Naive thymus-derived CD4-positive, alpha-beta T cell (primary cell): Measurements from ENCODE around the gene DMD. TPM values are rescaled to one million over a fixed set of nuclear protein-coding genes. Genes with fewer than 3 reads are reported as not detected.

Experiments used
- ATAC-seq: fragments of 150-1000 bp; cut with Tn5 transposase; 2 replicates; pipeline ENCODE4 v1.10.0; 2021; ENCODE audit warnings: mild to moderate bottlenecking, moderate library complexity
- CTCF ChIA-PET: fragments of 350-600 bp; sonication (Branson Sonifier 250); formaldehyde crosslinking; loops from one replicate; lab custom pipeline; 2021; ENCODE audit warnings: antibody characterized with exemption; lab: Charles Lee
- POLR2A ChIA-PET: fragments of 350-600 bp; sonication (Branson Sonifier 250); formaldehyde crosslinking; loops from one replicate; lab custom pipeline; 2021; ENCODE audit warnings: antibody characterized with exemption, inconsistent platforms; lab: Charles Lee
- DNase-seq, 9 donors: peaks; one replicate each; pipeline versions ENCODE4 v3.0.0 to v3.0.0-alpha.2; 2020 to 2022; ENCODE audit warnings: mixed read lengths in 1 of 9
- H3K27ac ChIP-seq: one replicate; pipeline ENCODE4 v1.7.0; 2013; ENCODE audit warnings: mild to moderate bottlenecking, low read depth, low read length, moderate library complexity
- H3K27me3 ChIP-seq, 2 donors: one replicate each; pipeline ENCODE4 v1.7.0; 2013; ENCODE audit warnings: low read length in 2 of 2, mild to moderate bottlenecking in 2 of 2, moderate library complexity in 2 of 2; ENCODE audit not compliant: control insufficient read depth in 2 of 2, insufficient read depth in 2 of 2
- H3K36me3 ChIP-seq, 3 experiments: 1 replicate in 2 of 3; 2 replicates in 1 of 3; pipeline ENCODE4 v1.7.0; 2013; ENCODE audit warnings: low read length in 3 of 3, mild to moderate bottlenecking in 3 of 3, moderate library complexity in 1 of 3; ENCODE audit not compliant: insufficient read depth in 3 of 3, control insufficient read depth in 2 of 3
- H3K4me1 ChIP-seq, 2 donors: one replicate each; pipeline ENCODE4 v1.7.0; 2013; ENCODE audit warnings: low read length in 2 of 2, mild to moderate bottlenecking in 2 of 2, moderate library complexity in 1 of 2; ENCODE audit not compliant: control insufficient read depth in 2 of 2, insufficient read depth in 2 of 2
- H3K4me3 ChIP-seq: 2 replicates; pipeline ENCODE4 v1.7.0; 2013; ENCODE audit warnings: mild to moderate bottlenecking, low read length
- H3K9me3 ChIP-seq, 3 experiments: 1 replicate in 2 of 3; 2 replicates in 1 of 3; pipeline ENCODE4 v1.7.0; 2013; ENCODE audit warnings: low read length in 3 of 3; ENCODE audit not compliant: control insufficient read depth in 2 of 3
- H3K27ac Mint-ChIP-seq, 9 donors: one replicate each; pipeline ENCODE4 v1.8.0; 2020 to 2022; ENCODE audit warnings: mixed read lengths in 9 of 9, mild to moderate bottlenecking in 8 of 9, moderate library complexity in 5 of 9, inconsistent platforms in 2 of 9
- H3K27me3 Mint-ChIP-seq, 5 donors: one replicate each; pipeline ENCODE4 v1.8.0; 2021 to 2022; ENCODE audit warnings: mixed read lengths in 5 of 5, mild to moderate bottlenecking in 1 of 5
- H3K36me3 Mint-ChIP-seq, 5 donors: one replicate each; pipeline ENCODE4 v1.8.0; 2020 to 2022; ENCODE audit warnings: mixed read lengths in 5 of 5, mild to moderate bottlenecking in 3 of 5, inconsistent platforms in 1 of 5
- H3K4me1 Mint-ChIP-seq, 7 donors: one replicate each; pipeline ENCODE4 v1.8.0; 2020 to 2022; ENCODE audit warnings: mixed read lengths in 7 of 7, mild to moderate bottlenecking in 3 of 7, inconsistent platforms in 1 of 7
- H3K4me3 Mint-ChIP-seq, 10 donors: one replicate each; pipeline ENCODE4 v1.8.0; 2020 to 2022; ENCODE audit warnings: mild to moderate bottlenecking in 10 of 10, mixed read lengths in 10 of 10, moderate library complexity in 6 of 10, inconsistent platforms in 2 of 10
- H3K9me3 Mint-ChIP-seq, 11 donors: one replicate each; pipeline ENCODE4 v1.8.0; 2020 to 2022; ENCODE audit warnings: mixed read lengths in 11 of 11, mild to moderate bottlenecking in 4 of 11, inconsistent platforms in 1 of 11, moderate library complexity in 1 of 11
- intact Hi-C, 2 donors: fragments of 100-400 bp; cut with micrococcal nuclease; formaldehyde crosslinking; loops; one replicate each; pipeline ENCODE4 v1.15.1; 2023
- polyA plus RNA-seq, 2 donors: library from polyadenylated mRNA; unstranded; fragments of 300-500 nt; fragmentation: Illumina TruSeq; gene quantifications; one replicate each; pipeline ENCODE4 v1.2.3, GENCODE V29; 2021
- total RNA-seq, 6 experiments: library from RNA in 5 of 6; stranded (reverse) in 5 of 6; gene quantifications; 1 replicate in 5 of 6; 2 replicates in 1 of 6; pipeline ENCODE4 v1.2.3 and lab custom pipeline; 2021 to 2026

DMD gene
- total and polyA plus RNA-seq, 7 experiments from 2014 or later = 0.02 to 4.9 (median 0.28) TPM; not detected in 3

DNA sequence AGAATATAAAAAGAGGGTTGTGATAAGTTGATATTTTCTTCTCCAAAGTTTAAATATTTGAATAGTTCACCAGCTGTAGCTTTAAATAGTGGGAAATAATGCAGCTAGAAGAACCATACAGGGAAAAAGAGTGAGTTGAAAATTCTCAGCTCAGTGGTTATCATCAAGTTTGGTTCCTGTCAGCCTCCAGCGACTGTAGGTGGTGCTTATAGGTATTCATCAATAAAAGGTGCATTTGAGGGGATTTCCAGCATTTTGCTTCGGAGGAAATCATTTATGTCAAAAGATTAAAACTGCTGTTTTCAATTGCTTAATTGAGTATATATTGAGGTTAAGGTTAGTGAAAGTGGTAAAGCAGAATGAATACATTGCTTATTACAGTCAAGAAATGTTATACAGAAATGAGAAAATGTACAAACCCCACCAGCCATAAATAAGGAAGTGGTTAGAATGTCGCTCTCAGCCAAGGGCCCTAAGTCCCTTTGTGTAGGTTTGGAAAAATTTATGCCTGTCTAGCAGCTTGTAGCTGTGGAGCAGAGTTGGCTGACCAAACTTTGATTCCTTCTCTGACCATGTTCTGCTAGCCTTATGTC is 1606.6 kb downstream of the DMD start:
- Histone ChIP-seq H3K36me3 (no peaks in the 10 kb centered on the region), H3K4me3 (no peak overlapping the region), H3K27ac (no peak overlapping the region), H3K27me3 (no peaks in the 10 kb centered on the region), H3K9me3 (no peaks in the 10 kb centered on the region), H3K4me1 (no peaks in the 10 kb centered on the region)
- Mint-ChIP-seq H3K4me3 (no peak overlapping the region), H3K36me3 (no peaks in the 10 kb centered on the region), H3K27ac (no peak overlapping the region), H3K27me3 (no peaks in the 10 kb centered on the region), H3K4me1 (no peaks in the 10 kb centered on the region), H3K9me3 (peaks cover 0 to 3% (median 0%) of the 10 kb centered on the region in 11 donors)
- DNase-seq (no peak), ATAC-seq (no peak)
- intact Hi-C loops = no loop called here
- ChIA-PET CTCF (no interaction called here), POLR2A (no interaction called here)

DNA sequence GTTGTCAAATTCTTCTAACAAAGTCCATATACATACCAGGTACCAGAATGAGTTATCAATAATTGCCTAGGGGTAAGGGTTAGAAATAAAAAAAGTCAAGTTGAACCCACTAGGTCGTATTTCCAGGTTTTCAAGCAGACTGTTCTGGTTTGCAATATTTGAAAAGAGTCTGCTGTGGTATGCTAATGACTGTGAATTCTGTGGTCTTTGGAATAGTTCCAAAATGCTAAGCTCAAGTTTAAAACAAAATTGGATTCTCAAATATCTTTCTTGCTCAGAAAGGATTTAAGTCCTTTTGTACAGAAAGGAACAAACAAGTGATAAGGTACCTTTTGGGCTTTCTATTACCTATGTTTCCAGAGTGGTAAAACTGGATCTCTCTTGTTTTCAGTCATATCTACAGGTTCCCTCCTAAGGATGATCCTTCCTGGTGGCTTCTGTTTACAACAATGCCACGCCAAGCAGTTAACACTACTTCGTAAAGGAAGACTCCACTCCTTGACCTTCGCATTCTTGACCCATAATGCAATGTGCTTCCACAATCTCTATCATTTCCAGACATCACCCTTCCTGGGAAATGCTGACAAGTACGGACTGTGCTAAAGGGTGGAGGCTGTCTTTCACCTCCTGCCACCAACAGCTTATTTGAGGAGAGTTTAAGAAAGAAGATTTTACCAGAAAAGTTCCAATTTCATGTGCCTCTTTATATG is 1607.8 kb downstream of the DMD start:
- H3K9me3 Mint-ChIP-seq = peaks cover 0 to 3% (median 0%) of the 10 kb centered on the region in 11 donors
- ATAC-seq = no peak
- H3K4me1 Mint-ChIP-seq = no peaks in the 10 kb centered on the region

DNA sequence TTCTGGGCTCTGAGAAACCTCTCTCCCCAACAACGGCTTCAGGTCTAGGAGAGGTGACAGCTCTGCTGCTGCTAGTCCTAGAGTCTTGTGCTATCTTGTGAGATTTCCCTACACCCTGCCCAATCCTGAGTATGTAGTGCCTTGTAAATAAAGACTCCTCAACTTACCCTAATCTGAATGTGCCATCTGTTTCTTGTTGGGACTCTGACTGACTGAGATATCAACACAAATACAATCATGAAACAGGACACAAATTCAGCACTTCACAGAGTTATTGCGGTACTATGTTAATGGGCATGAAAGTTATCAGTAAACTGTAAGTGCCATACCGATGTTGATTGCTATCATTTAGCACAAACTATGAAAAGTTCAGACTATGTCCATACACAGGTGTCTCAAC is 1610.5 kb downstream of the DMD start:
- ATAC-seq = no peak
- Histone ChIP-seq H3K9me3 (no peaks in the 10 kb centered on the region), H3K4me3 (no peak overlapping the region), H3K4me1 (no peaks in the 10 kb centered on the region), H3K27ac (no peak overlapping the region), H3K36me3 (no peaks in the 10 kb centered on the region), H3K27me3 (no peaks in the 10 kb centered on the region)
- Mint-ChIP-seq H3K36me3 (no peaks in the 10 kb centered on the region), H3K27ac (no peak overlapping the region), H3K9me3 (peaks cover 0 to 3% (median 0%) of the 10 kb centered on the region in 11 donors), H3K27me3 (no peaks in the 10 kb centered on the region), H3K4me1 (no peaks in the 10 kb centered on the region), H3K4me3 (no peak overlapping the region)
- ChIA-PET POLR2A (no interaction called here), CTCF (no interaction called here)
- no peak for DNase-seq
- intact Hi-C loops = no loop called here

More for the DNA sequence above, 1607.8 kb downstream of the DMD start:
- CTCF ChIA-PET = interaction anchor here (0.6 kb wide), 1 partner anchor 10 kb away, joined by 3 read pairs; no protein-coding TSS in a partner anchor
- Histone ChIP-seq H3K27me3 (no peaks in the 10 kb centered on the region), H3K9me3 (no peaks in the 10 kb centered on the region), H3K36me3 (no peaks in the 10 kb centered on the region), H3K4me3 (no peak overlapping the region), H3K27ac (no peak overlapping the region), H3K4me1 (no peaks in the 10 kb centered on the region)
- Mint-ChIP-seq H3K36me3 (no peaks in the 10 kb centered on the region), H3K27ac (no peak overlapping the region), H3K27me3 (no peaks in the 10 kb centered on the region), H3K4me3 (no peak overlapping the region)
- POLR2A ChIA-PET = no interaction called here
- intact Hi-C loops = no loop called here
- no peak for DNase-seq

DNA sequence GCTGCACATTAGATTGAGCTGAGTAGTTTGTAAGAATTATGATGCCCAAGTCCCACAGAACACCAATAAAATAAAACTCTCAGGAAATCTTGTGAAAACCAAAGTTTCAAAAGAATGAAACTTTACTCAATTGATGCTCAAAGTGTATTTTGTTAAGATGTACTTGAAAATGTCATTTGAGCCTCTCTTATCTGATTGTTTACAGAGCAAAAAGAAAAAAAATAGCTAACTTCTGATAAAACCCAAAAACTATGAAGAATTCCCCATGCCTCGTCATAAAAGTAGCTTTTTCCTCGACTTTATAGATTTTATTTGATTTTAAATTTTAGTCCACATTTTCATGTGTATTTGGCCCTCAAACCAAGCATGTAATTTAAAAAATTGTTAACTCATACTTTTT is 1618.0 kb downstream of the DMD start:
- Histone ChIP-seq H3K4me1 (no peaks in the 10 kb centered on the region), H3K36me3 (no peaks in the 10 kb centered on the region), H3K27me3 (no peaks in the 10 kb centered on the region), H3K27ac (no peak overlapping the region), H3K9me3 (no peaks in the 10 kb centered on the region), H3K4me3 (no peak overlapping the region)
- intact Hi-C loops = no loop called here
- Mint-ChIP-seq H3K27me3 (no peaks in the 10 kb centered on the region), H3K9me3 (peaks cover 0 to 1% (median 0%) of the 10 kb centered on the region in 11 donors), H3K4me3 (no peak overlapping the region), H3K4me1 (no peaks in the 10 kb centered on the region), H3K36me3 (no peaks in the 10 kb centered on the region), H3K27ac (no peak overlapping the region)
- CTCF ChIA-PET = no interaction called here
- POLR2A ChIA-PET = no interaction called here
- no peak for DNase-seq
- no peak for ATAC-seq

DNA sequence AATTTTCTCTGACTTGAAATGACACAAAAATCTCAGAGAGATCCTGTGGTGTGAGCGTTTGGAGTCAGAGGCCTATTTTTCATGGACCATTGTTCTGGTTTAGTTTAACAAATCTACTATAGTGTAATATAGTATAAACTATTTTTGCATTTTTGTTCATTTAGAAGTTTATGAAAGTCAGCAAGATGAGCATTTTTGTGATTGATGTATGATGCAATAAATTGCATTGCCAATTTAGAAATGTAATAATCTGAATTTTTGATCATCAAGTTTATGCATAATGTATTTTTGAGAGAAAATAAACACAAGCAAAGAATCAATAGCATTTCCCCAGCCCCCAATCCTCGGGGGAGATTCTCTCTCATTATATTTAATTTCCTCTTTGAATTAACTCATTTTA is 1620.0 kb downstream of the DMD start:
- DNase-seq (no peak), ATAC-seq (no peak)
- Mint-ChIP-seq H3K4me1 (no peaks in the 10 kb centered on the region), H3K36me3 (no peaks in the 10 kb centered on the region), H3K4me3 (no peak overlapping the region), H3K27ac (no peak overlapping the region), H3K27me3 (no peaks in the 10 kb centered on the region), H3K9me3 (peaks cover 0 to 1% (median 0%) of the 10 kb centered on the region in 11 donors)
- no peaks in the 10 kb centered on the region for H3K9me3 ChIP-seq
- H3K27me3 ChIP-seq = no peaks in the 10 kb centered on the region
- no peaks in the 10 kb centered on the region for H3K4me1 ChIP-seq
- CTCF ChIA-PET = no interaction called here
- H3K4me3 ChIP-seq = no peak overlapping the region
- no peaks in the 10 kb centered on the region for H3K36me3 ChIP-seq
- no peak overlapping the region for H3K27ac ChIP-seq
- intact Hi-C loops = no loop called here
- POLR2A ChIA-PET = no interaction called here

DNA sequence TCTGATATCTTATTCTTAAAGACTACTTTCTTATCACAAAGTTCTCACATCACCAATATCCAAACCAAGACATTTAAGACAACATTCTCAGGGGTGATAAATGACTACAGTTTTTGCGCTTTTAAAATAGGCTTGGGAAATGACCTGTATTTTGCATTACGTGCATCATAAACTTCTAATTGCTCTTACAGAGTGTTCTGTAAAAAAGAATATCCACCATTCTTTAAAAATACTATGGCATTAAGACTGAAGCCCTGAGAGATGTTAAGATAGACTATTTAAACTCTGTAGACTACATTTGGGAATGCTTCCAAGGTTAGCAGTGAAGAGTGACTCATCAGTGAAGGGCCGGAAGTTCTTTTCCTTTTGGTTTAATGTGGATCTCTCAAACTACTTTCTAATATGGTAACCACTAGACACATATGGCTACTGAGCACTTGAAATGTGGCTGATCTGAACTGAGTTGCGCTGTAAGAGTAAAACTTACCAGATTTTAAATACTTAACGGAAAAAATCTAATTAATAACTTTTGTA is 1620.7 kb downstream of the DMD start:
- H3K4me3 Mint-ChIP-seq = no peak overlapping the region
- intact Hi-C loops = no loop called here
- H3K36me3 Mint-ChIP-seq = no peaks in the 10 kb centered on the region
- ATAC-seq = no peak
- no peak overlapping the region for H3K4me3 ChIP-seq
- H3K27me3 ChIP-seq = no peaks in the 10 kb centered on the region
- H3K9me3 Mint-ChIP-seq = peaks cover 0 to 3% (median 0%) of the 10 kb centered on the region in 11 donors
- H3K36me3 ChIP-seq = no peaks in the 10 kb centered on the region
- ChIA-PET POLR2A (no interaction called here), CTCF (no interaction called here)
- no peak overlapping the region for H3K27ac ChIP-seq
- no peaks in the 10 kb centered on the region for H3K4me1 Mint-ChIP-seq
- H3K27ac Mint-ChIP-seq = no peak overlapping the region
- H3K9me3 ChIP-seq = no peaks in the 10 kb centered on the region
- no peaks in the 10 kb centered on the region for H3K4me1 ChIP-seq
- no peak for DNase-seq
- no peaks in the 10 kb centered on the region for H3K27me3 Mint-ChIP-seq
